BLaER1 treated with 17β-estradiol and CSF1 and Interleukin-3, amounts not matched to agents 10 nM and 100 nM (cell line): ENCODE results near the gene CDC42EP4.

Experiments
- H3K27ac ChIP-seq, 11 experiments: shearing (Covaris generic); formaldehyde crosslinking; 2 replicates each; pipeline ENCODE4 v1.8.1; 2022
- H3K27me3 ChIP-seq, 11 experiments: shearing (Covaris generic); formaldehyde crosslinking; 2 replicates each; pipeline ENCODE4 v1.8.1; 2022
- H3K36me3 ChIP-seq, 11 experiments: shearing (Covaris generic); formaldehyde crosslinking; 2 replicates each; pipeline ENCODE4 v1.8.1; 2022
- H3K4me1 ChIP-seq, 10 experiments: shearing (Covaris generic); formaldehyde crosslinking; 2 replicates each; pipeline ENCODE4 v1.8.1; 2022
- H3K4me2 ChIP-seq, 11 experiments: shearing (Covaris generic); formaldehyde crosslinking; 2 replicates each; pipeline ENCODE4 v1.8.1; 2022
- H3K4me3 ChIP-seq, 10 experiments: shearing (Covaris generic); formaldehyde crosslinking; 2 replicates each; pipeline ENCODE4 v1.8.1; 2022
- H3K9ac ChIP-seq, 11 experiments: shearing (Covaris generic); formaldehyde crosslinking; 2 replicates each; pipeline ENCODE4 v1.8.1; 2022
- H3K9me3 ChIP-seq, 11 experiments: shearing (Covaris generic); formaldehyde crosslinking; replicated peaks in 1 of 11; 2 replicates each; pipeline ENCODE4 v1.8.1; 2022
- H4K20me1 ChIP-seq, 11 experiments: shearing (Covaris generic); formaldehyde crosslinking; 2 replicates each; pipeline ENCODE4 v1.8.1; 2022
- Cebpa-rat ChIP-seq, 11 experiments: shearing (Covaris generic); IDR thresholded peaks; 2 replicates each; pipeline ENCODE4 v1.8.1; 2022

The CDC42EP4 gene

GRCh38 chr17:73354423-73355284, 42.9 kb upstream of the CDC42EP4 start:
- TF ChIP-seq Cebpa-rat (IDR thresholded peaks at IDR 0.05): no peak
- Histone ChIP-seq H3K9me3 (no peaks in the 10 kb centered on the region), H3K4me1 (peaks cover 0 to 4% (median 0%) of the 10 kb centered on the region in 10 experiments; a peak in 1 of 20 replicates), H3K27ac (no peak overlapping the region), H3K9ac (no peak overlapping the region), H3K4me2 (no peak overlapping the region), H3K27me3 (no peaks in the 10 kb centered on the region), H4K20me1 (peaks cover 0 to 1% (median 0%) of the 10 kb centered on the region in 11 experiments; a peak in 1 of 22 replicates), H3K36me3 (peaks cover 0 to 3% (median 0%) of the 10 kb centered on the region in 11 experiments; a peak in 4 of 22 replicates), H3K4me3 (no peak overlapping the region)

GRCh38 chr17:73352261-73352660, 40.5 kb upstream of the CDC42EP4 start:
- H3K27me3 ChIP-seq: no peaks in the 10 kb centered on the region
- H3K4me3 ChIP-seq: no peak overlapping the region
- H3K4me2 ChIP-seq: no peak overlapping the region
- H3K9me3 ChIP-seq: no peaks in the 10 kb centered on the region
- no peaks in the 10 kb centered on the region for H4K20me1 ChIP-seq
- no peak for TF ChIP-seq Cebpa-rat (IDR thresholded peaks at IDR 0.05)
- H3K4me1 ChIP-seq: peaks cover 0 to 4% (median 0%) of the 10 kb centered on the region in 10 experiments; a peak in 1 of 20 replicates
- H3K9ac ChIP-seq: no peak overlapping the region
- peaks cover 0 to under 1% (median 0%) of the 10 kb centered on the region in 11 experiments; a peak in 5 of 22 replicates for H3K36me3 ChIP-seq
- no peak overlapping the region for H3K27ac ChIP-seq

- no peak overlapping the region for H3K4me3 ChIP-seq
- no peaks in the 10 kb centered on the region for H3K27me3 ChIP-seq
- no peaks in the 10 kb centered on the region; a peak in 5 of 22 replicates for H3K36me3 ChIP-seq
- no peak overlapping the region for H3K9ac ChIP-seq
- no peak for TF ChIP-seq Cebpa-rat (IDR thresholded peaks at IDR 0.05)
- H4K20me1 ChIP-seq: no peaks in the 10 kb centered on the region
- H3K4me1 ChIP-seq: peaks cover 0 to 4% (median 0%) of the 10 kb centered on the region in 10 experiments; a peak in 1 of 20 replicates
- H3K4me2 ChIP-seq: no peak overlapping the region
- H3K27ac ChIP-seq: no peak overlapping the region
- no peaks in the 10 kb centered on the region for H3K9me3 ChIP-seq
Measured at GRCh38 chr17:73351764-73352163, 40.0 kb upstream of the CDC42EP4 start.

GRCh38 chr17:73350864-73351263, 39.1 kb upstream of the CDC42EP4 start:
- H3K4me2 ChIP-seq: no peak overlapping the region
- no peaks in the 10 kb centered on the region; a peak in 5 of 22 replicates for H3K36me3 ChIP-seq
- TF ChIP-seq Cebpa-rat (IDR thresholded peaks at IDR 0.05): no peak
- no peaks in the 10 kb centered on the region for H3K27me3 ChIP-seq
- no peak overlapping the region for H3K4me3 ChIP-seq
- peaks cover 0 to 4% (median 0%) of the 10 kb centered on the region in 10 experiments; a peak in 1 of 20 replicates for H3K4me1 ChIP-seq
- no peak overlapping the region for H3K27ac ChIP-seq
- H3K9ac ChIP-seq: no peak overlapping the region
- H3K9me3 ChIP-seq: no peaks in the 10 kb centered on the region
- no peaks in the 10 kb centered on the region for H4K20me1 ChIP-seq

- Histone ChIP-seq H3K9me3 (no peaks in the 10 kb centered on the region), H3K4me1 (peaks cover 0 to 4% (median 0%) of the 10 kb centered on the region in 10 experiments; a peak in 1 of 20 replicates), H3K4me3 (no peak overlapping the region), H4K20me1 (no peaks in the 10 kb centered on the region), H3K4me2 (no peak overlapping the region), H3K27me3 (no peaks in the 10 kb centered on the region), H3K9ac (no peak overlapping the region), H3K27ac (no peak overlapping the region), H3K36me3 (no peaks in the 10 kb centered on the region; a peak in 3 of 22 replicates)
- TF ChIP-seq Cebpa-rat (IDR thresholded peaks at IDR 0.05): no peak
Measured at GRCh38 chr17:73349647-73350046, 37.8 kb upstream of the CDC42EP4 start.

- no peak overlapping the region for H3K4me3 ChIP-seq
- no peaks in the 10 kb centered on the region for H3K9me3 ChIP-seq
- H3K27me3 ChIP-seq: no peaks in the 10 kb centered on the region
- no peaks in the 10 kb centered on the region; a peak in 3 of 22 replicates for H3K36me3 ChIP-seq
- no peak overlapping the region for H3K9ac ChIP-seq
- TF ChIP-seq Cebpa-rat (IDR thresholded peaks at IDR 0.05): no peak
- no peak overlapping the region for H3K27ac ChIP-seq
- peaks cover 0 to 1% (median 0%) of the 10 kb centered on the region in 10 experiments; a peak in 5 of 20 replicates for H3K4me1 ChIP-seq
- H3K4me2 ChIP-seq: no peak overlapping the region
- no peaks in the 10 kb centered on the region for H4K20me1 ChIP-seq
Measured at GRCh38 chr17:73349138-73349537, 37.3 kb upstream of the CDC42EP4 start.

GRCh38 chr17:73348829-73349095, 37.0 kb upstream of the CDC42EP4 start:
- Histone ChIP-seq H3K27ac (no peak overlapping the region), H4K20me1 (no peaks in the 10 kb centered on the region), H3K9ac (no peak overlapping the region), H3K27me3 (no peaks in the 10 kb centered on the region), H3K36me3 (no peaks in the 10 kb centered on the region; a peak in 3 of 22 replicates), H3K4me2 (no peak overlapping the region), H3K9me3 (no peaks in the 10 kb centered on the region), H3K4me3 (no peak overlapping the region), H3K4me1 (peaks cover 0 to 5% (median 3%) of the 10 kb centered on the region in 10 experiments; a peak in 15 of 20 replicates)
- no peak for TF ChIP-seq Cebpa-rat (IDR thresholded peaks at IDR 0.05)

GRCh38 chr17:73348018-73348828, 36.4 kb upstream of the CDC42EP4 start:
- Histone ChIP-seq H3K4me2 (no peak overlapping the region), H3K4me3 (no peak overlapping the region), H3K9ac (no peak overlapping the region), H3K9me3 (no peaks in the 10 kb centered on the region), H3K27ac (no peak overlapping the region), H3K4me1 (peaks cover 0 to 10% (median 8%) of the 10 kb centered on the region in 10 experiments; a peak in 16 of 20 replicates), H3K36me3 (no peaks in the 10 kb centered on the region; a peak in 3 of 22 replicates), H4K20me1 (no peaks in the 10 kb centered on the region), H3K27me3 (no peaks in the 10 kb centered on the region)
- TF ChIP-seq Cebpa-rat (IDR thresholded peaks at IDR 0.05): no peak

- H3K4me2 ChIP-seq: no peak overlapping the region; a peak in 1 of 22 replicates
- H4K20me1 ChIP-seq: no peaks in the 10 kb centered on the region
- no peak overlapping the region for H3K9ac ChIP-seq
- no peaks in the 10 kb centered on the region; a peak in 3 of 22 replicates for H3K36me3 ChIP-seq
- no peaks in the 10 kb centered on the region for H3K27me3 ChIP-seq
- no peak overlapping the region for H3K4me3 ChIP-seq
- H3K27ac ChIP-seq: no peak overlapping the region
- TF ChIP-seq Cebpa-rat (IDR thresholded peaks at IDR 0.05): no peak
- no peaks in the 10 kb centered on the region for H3K9me3 ChIP-seq
- peaks cover 0 to 18% (median 14%) of the 10 kb centered on the region in 10 experiments; a peak in 16 of 20 replicates for H3K4me1 ChIP-seq
Measured at GRCh38 chr17:73347351-73347750, 35.5 kb upstream of the CDC42EP4 start.
